PFSK-1 (cell line): ENCODE results near the gene ALPK3.

Source experiments
- REST ChIP-seq, 2 experiments: IDR thresholded peaks; 2 replicates each; pipeline versions ENCODE4 v1.6.1 to v1.8.0; 2011 to 2012; ENCODE audit warnings: low read depth in 2 of 2, low read length in 2 of 2, control low read depth in 1 of 2, inconsistent platforms in 1 of 2, mild to moderate bottlenecking in 1 of 2, moderate library complexity in 1 of 2; ENCODE audit not compliant: insufficient read depth in 1 of 2
- SIN3A ChIP-seq: IDR thresholded peaks from 2 replicates; pipeline ENCODE4 v1.6.1; 2012; ENCODE audit warnings: mild to moderate bottlenecking, low read length, moderate library complexity, borderline replicate concordance; ENCODE audit not compliant: insufficient read depth

- TF ChIP-seq SIN3A (no peak), REST (IDR thresholded peaks at IDR 0.05; ENCODE audit: insufficient read depth in 1 of 2, low read depth in 2 of 2, low read length in 2 of 2) (no peak)
Measured at GRCh38 chr15:84817466-84818081, 418 bp downstream of the ALPK3 start.
